ENCODE results near the gene CD81. TPM values are rescaled to one million over a fixed set of nuclear protein-coding genes. Genes with fewer than 3 reads are reported as not detected.
"Not testable (repeated sequence)": the region's sequence is repeated elsewhere in the genome, so short reads cannot be mapped to it uniquely, and the experiment has no call there.

The CD81 gene
- total RNA-seq, 1 experiment from 2014 or later: 237 TPM

DNA sequence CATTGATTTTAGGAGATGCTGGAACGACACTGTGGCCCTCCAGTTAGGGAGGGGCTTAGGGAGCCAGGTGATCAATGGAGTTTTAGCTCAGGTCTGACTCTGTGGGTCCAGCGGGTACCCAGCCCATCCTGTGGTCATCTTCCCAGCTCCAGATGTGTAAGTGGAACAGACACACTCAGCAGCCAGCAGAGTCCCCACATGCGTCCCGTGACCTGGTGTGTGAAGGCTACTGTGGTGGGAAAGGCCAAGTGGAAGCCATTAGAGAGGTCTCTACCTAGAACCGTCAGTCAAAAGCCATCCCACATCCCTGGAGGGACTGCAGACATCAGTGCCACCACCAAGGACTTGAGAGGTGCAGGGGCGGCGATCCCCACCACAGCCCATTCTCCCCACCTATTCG, 19.9 kb upstream of the CD81 start (continued):
- TF ChIP-seq ERG (CRISPR knock-in tag; IDR thresholded peaks at IDR 0.05): no peak
- TF ChIP-seq PRRX2 (CRISPR knock-in tag; IDR thresholded peaks at IDR 0.05): no peak
- no peak for TF ChIP-seq SP1 (CRISPR knock-in tag; conservative IDR thresholded peaks at IDR 0.05)
- TF ChIP-seq, protein P1, sequence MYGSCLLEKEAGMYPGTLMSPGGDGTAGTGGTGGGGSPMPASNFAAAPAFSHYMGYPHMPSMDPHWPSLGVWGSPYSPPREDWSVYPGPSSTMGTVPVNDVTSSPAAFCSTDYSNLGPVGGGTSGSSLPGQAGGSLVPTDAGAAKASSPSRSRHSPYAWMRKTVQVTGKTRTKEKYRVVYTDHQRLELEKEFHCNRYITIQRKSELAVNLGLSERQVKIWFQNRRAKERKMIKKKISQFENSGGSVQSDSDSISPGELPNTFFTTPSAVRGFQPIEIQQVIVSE (CRISPR knock-in tag; IDR thresholded peaks at IDR 0.05; ENCODE audit: borderline replicate concordance): no peak
- no peak for TF ChIP-seq TP53 (CRISPR knock-in tag; IDR thresholded peaks at IDR 0.05)

- H3K4me1 Mint-ChIP-seq; H3K4me3 Mint-ChIP-seq; ATAC-seq; H3K36me3 Mint-ChIP-seq; DNase-seq (ENCODE audit: low spot score); H3K27ac Mint-ChIP-seq; POLR2A ChIA-PET; CTCF ChIA-PET: not testable (repeated sequence)
- H3K27me3 Mint-ChIP-seq (ENCODE audit: low read depth): peaks cover 36% of the 10 kb centered on the region
- H3K9me3 Mint-ChIP-seq: peaks cover 15% of the 10 kb centered on the region
Observed at GRCh38 chr11:2357651-2358050, 19.5 kb upstream of the CD81 start.

DNA sequence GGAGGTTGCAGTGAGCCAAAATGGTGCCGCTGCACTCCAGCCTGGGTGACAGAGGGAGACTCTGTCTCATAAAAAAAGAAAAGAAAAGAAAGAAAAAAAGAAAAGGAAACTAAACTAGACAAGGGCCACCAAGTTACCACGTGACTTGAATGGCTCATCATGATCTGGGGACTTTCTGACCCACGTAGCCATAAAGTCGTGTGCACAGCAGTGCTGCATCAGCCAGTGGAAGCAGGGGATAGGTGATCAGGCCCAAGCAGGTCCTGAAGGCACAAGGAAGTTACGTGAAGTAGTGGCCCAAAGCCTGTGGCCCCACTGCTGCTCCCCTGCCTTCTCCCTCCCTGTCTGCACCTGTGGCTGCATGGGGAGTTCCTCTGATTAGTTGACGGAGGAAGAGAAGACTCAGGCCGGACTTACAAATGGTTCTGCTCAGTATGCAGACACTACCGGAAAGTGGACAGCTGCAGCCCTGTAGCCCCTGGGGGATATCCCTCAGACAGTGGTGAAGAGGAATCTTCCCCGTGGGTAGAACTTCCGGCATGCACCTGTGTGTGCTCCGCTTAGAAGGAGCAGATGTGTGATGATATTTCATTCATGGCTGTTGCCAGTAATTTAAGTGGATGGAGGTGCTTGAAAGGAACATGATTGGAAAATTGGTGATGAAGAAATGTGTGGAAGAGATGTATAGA, 18.2 kb upstream of the CD81 start:
- Mint-ChIP-seq H3K36me3 (peaks cover 2% of the 10 kb centered on the region; the same call in 1 of the 2 replicates), H3K27ac (no peak overlapping the region), H3K27me3 (ENCODE audit: low read depth) (peaks cover 29% of the 10 kb centered on the region), H3K9me3 (peaks cover 15% of the 10 kb centered on the region), H3K4me3 (no peak overlapping the region), H3K4me1 (no peaks in the 10 kb centered on the region)
- ChIA-PET CTCF (no interaction called here), POLR2A (no interaction called here)
- DNase-seq (ENCODE audit: low spot score): no peak
- no peak for ATAC-seq
- no peak for TF ChIP-seq SP1 (CRISPR knock-in tag; conservative IDR thresholded peaks at IDR 0.05)
- TF ChIP-seq ARID4B (CRISPR knock-in tag; IDR thresholded peaks at IDR 0.05; ENCODE audit: borderline replicate concordance): no peak
- TF ChIP-seq ZBTB43 (CRISPR knock-in tag; IDR thresholded peaks at IDR 0.05): no peak
- TF ChIP-seq MXD4 (CRISPR knock-in tag; IDR thresholded peaks at IDR 0.05; ENCODE audit: borderline replicate concordance): no peak
- TF ChIP-seq, protein P2, sequence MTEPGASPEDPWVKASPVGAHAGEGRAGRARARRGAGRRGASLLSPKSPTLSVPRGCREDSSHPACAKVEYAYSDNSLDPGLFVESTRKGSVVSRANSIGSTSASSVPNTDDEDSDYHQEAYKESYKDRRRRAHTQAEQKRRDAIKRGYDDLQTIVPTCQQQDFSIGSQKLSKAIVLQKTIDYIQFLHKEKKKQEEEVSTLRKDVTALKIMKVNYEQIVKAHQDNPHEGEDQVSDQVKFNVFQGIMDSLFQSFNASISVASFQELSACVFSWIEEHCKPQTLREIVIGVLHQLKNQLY (CRISPR knock-in tag; IDR thresholded peaks at IDR 0.05): no peak
- no peak for TF ChIP-seq PRRX2 (CRISPR knock-in tag; IDR thresholded peaks at IDR 0.05)
- TF ChIP-seq ZNF121 (CRISPR knock-in tag; IDR thresholded peaks at IDR 0.05): no peak
- no peak for TF ChIP-seq RORB (CRISPR knock-in tag; IDR thresholded peaks at IDR 0.05)
- no peak for TF ChIP-seq ZSCAN18 (CRISPR knock-in tag; IDR thresholded peaks at IDR 0.05)
- no peak for TF ChIP-seq USF1 (CRISPR knock-in tag; IDR thresholded peaks at IDR 0.05)
- TF ChIP-seq ZNF219 (CRISPR knock-in tag; IDR thresholded peaks at IDR 0.05; ENCODE audit: borderline replicate concordance): no peak
- no peak for TF ChIP-seq NR2C2 (CRISPR knock-in tag; IDR thresholded peaks at IDR 0.05)
- TF ChIP-seq ESRRA (CRISPR knock-in tag; IDR thresholded peaks at IDR 0.05; ENCODE audit: borderline replicate concordance): no peak
- TF ChIP-seq, protein P3, sequence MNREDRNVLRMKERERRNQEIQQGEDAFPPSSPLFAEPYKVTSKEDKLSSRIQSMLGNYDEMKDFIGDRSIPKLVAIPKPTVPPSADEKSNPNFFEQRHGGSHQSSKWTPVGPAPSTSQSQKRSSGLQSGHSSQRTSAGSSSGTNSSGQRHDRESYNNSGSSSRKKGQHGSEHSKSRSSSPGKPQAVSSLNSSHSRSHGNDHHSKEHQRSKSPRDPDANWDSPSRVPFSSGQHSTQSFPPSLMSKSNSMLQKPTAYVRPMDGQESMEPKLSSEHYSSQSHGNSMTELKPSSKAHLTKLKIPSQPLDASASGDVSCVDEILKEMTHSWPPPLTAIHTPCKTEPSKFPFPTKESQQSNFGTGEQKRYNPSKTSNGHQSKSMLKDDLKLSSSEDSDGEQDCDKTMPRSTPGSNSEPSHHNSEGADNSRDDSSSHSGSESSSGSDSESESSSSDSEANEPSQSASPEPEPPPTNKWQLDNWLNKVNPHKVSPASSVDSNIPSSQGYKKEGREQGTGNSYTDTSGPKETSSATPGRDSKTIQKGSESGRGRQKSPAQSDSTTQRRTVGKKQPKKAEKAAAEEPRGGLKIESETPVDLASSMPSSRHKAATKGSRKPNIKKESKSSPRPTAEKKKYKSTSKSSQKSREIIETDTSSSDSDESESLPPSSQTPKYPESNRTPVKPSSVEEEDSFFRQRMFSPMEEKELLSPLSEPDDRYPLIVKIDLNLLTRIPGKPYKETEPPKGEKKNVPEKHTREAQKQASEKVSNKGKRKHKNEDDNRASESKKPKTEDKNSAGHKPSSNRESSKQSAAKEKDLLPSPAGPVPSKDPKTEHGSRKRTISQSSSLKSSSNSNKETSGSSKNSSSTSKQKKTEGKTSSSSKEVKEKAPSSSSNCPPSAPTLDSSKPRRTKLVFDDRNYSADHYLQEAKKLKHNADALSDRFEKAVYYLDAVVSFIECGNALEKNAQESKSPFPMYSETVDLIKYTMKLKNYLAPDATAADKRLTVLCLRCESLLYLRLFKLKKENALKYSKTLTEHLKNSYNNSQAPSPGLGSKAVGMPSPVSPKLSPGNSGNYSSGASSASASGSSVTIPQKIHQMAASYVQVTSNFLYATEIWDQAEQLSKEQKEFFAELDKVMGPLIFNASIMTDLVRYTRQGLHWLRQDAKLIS (CRISPR knock-in tag; IDR thresholded peaks at IDR 0.05; ENCODE audit: borderline replicate concordance): no peak

All from WTC11 (cell line).